Panc1 (cell line): ENCODE measurements around the gene ABCC10. TPM values are rescaled to one million over a fixed set of nuclear protein-coding genes. Genes with fewer than 3 reads are reported as not detected.

ENCODE experiments used
- ATAC-seq: fragments of 200-7000 bp; cut with Tn5 transposase; 2 replicates; pipeline ENCODE4 v1.9.1; 2020; ENCODE audit warnings: mild to moderate bottlenecking, moderate library complexity
- BruUV-seq: library from RNA; stranded (reverse); fragments of 400-500 nt; replicated peaks from 2 replicates; lab custom pipeline; 2021; lab: Mats Ljungman, UMichigan
- CTCF ChIA-PET: fragments of 300-600 bp; sonication (Branson Sonifier 250); formaldehyde crosslinking; loops from one replicate; lab custom pipeline; 2022; ENCODE audit warnings: antibody characterized with exemption; lab: Charles Lee
- POLR2A ChIA-PET: fragments of 300-600 bp; sonication (Branson Sonifier 250); formaldehyde crosslinking; loops from one replicate; lab custom pipeline; 2022; ENCODE audit warnings: antibody characterized with exemption; lab: Charles Lee
- DNase-seq: peaks from one replicate; pipeline ENCODE4 v3.0.0-alpha.2; 2010; ENCODE audit warnings: low read depth, low spot score
- H3K27ac ChIP-seq: 2 replicates; pipeline ENCODE4 v1.5.1; 2011; ENCODE audit warnings: mild to moderate bottlenecking, low read length, inconsistent platforms
- H3K27me3 ChIP-seq: fragments of 200-500 bp; sonication (Bioruptor generic); 2 replicates; pipeline ENCODE4 v1.6.0; 2014; ENCODE audit warnings: low read length, inconsistent platforms; ENCODE audit not compliant: control insufficient read depth, insufficient read depth
- H3K36me3 ChIP-seq: fragments of 200-500 bp; sonication (Bioruptor generic); 2 replicates; pipeline ENCODE4 v1.5.1; 2014; ENCODE audit warnings: inconsistent platforms, mild to moderate bottlenecking, low read length, moderate library complexity; ENCODE audit not compliant: control insufficient read depth, insufficient read depth
- H3K4me1 ChIP-seq: 2 replicates; pipeline ENCODE4 v1.5.1; 2011; ENCODE audit warnings: inconsistent platforms, mild to moderate bottlenecking, low read length, moderate library complexity; ENCODE audit not compliant: control insufficient read depth, insufficient read depth
- H3K4me3 ChIP-seq, 2 experiments: 2 replicates each; pipeline ENCODE4 v1.5.1; 2011 to 2012; ENCODE audit warnings: low read depth in 2 of 2, low read length in 2 of 2, mild to moderate bottlenecking in 2 of 2, inconsistent platforms in 1 of 2, moderate library complexity in 1 of 2
- H3K9me3 ChIP-seq: fragments of 200-500 bp; sonication (Bioruptor generic); 2 replicates; pipeline ENCODE4 v1.5.1; 2014; ENCODE audit warnings: low read depth, mild to moderate bottlenecking, inconsistent platforms, low read length, moderate library complexity; ENCODE audit not compliant: control insufficient read depth, insufficient read depth
- CTCF ChIP-seq: fragments of 450-650 bp; IDR thresholded peaks from 2 replicates; pipeline ENCODE4 v1.5.1; 2017; ENCODE audit warnings: mild to moderate bottlenecking
- POLR2AphosphoS5 ChIP-seq: IDR thresholded peaks from 2 replicates; pipeline ENCODE4 v1.6.1; 2012; ENCODE audit warnings: mild to moderate bottlenecking, low read depth, low read length, moderate library complexity
- REST ChIP-seq, 2 experiments: IDR thresholded peaks; 2 replicates each; pipeline ENCODE4 v1.6.1; 2011 to 2012; ENCODE audit warnings: low read depth in 2 of 2, control low read depth in 1 of 2, low read length in 1 of 2, mild to moderate bottlenecking in 1 of 2, moderate library complexity in 1 of 2; ENCODE audit not compliant: insufficient read depth in 1 of 2
- SIN3A ChIP-seq: IDR thresholded peaks from 2 replicates; pipeline ENCODE4 v1.6.1; 2012; ENCODE audit warnings: low read depth, mild to moderate bottlenecking, low read length, moderate library complexity, borderline replicate concordance; ENCODE audit not compliant: insufficient read depth
- TCF7L2 ChIP-seq: IDR thresholded peaks from 2 replicates; pipeline ENCODE4 v1.6.1; 2011; ENCODE audit warnings: mild to moderate bottlenecking, low read depth, low read length, inconsistent platforms
- in situ Hi-C: cut with HindIII; loops from 2 replicates; pipeline ENCODE4 v1.10.0; 2016; ENCODE audit warnings: low sequenced_read_pairs, low pct_unique_long_range_greater_than_20kb
- intact Hi-C: fragments of 100-400 bp; cut with micrococcal nuclease; formaldehyde crosslinking; loops from one replicate; pipeline ENCODE4 v1.10.0; 2022; ENCODE audit not compliant: unreplicated experiment
- total RNA-seq: library from RNA; stranded (reverse); gene quantifications from one replicate; pipeline ENCODE4 v1.2.1, GENCODE V29; 2021; ENCODE audit not compliant: unreplicated experiment

ABCC10 gene
- total RNA-seq, 1 experiment from 2014 or later = 52.7 TPM

- CTCF ChIA-PET = interaction anchor here (0.6 to 0.8 kb wide), 5 partner anchors 17 to 47 kb away, joined by 3 to 6 read pairs (median 3); partner anchors contain the start of gene LRRC73
- Histone ChIP-seq H3K36me3 (no peaks in the 10 kb centered on the region), H3K27me3 (no peaks in the 10 kb centered on the region), H3K9me3 (no peaks in the 10 kb centered on the region), H3K27ac (peak overlapping the region; percentile 78), H3K4me3 (peak overlapping the region; percentile 62 to 74), H3K4me1 (peaks cover 13% of the 10 kb centered on the region)
- ATAC-seq = no peak
- POLR2A ChIA-PET = interaction anchor here (0.6 to 0.7 kb wide), 6 partner anchors 18 to 584 kb away, joined by 3 to 4 read pairs (median 3); partner anchors contain the start of gene LRRC73
- in situ Hi-C loops (no loop called here), intact Hi-C loops (no loop called here)
- no peak for TF ChIP-seq CTCF
- no peak for TF ChIP-seq SIN3A
- TF ChIP-seq REST (IDR thresholded peaks at IDR 0.05; ENCODE audit: insufficient read depth in 1 of 2, low read depth in 2 of 2, low read length in 1 of 2) = no peak
- TF ChIP-seq TCF7L2 = no peak
- TF ChIP-seq POLR2AphosphoS5 = no peak
- DNase-seq = no peak
- BruUV-seq = TSS peak; percentile 82
These were observed 50.6 kb downstream of the ABCC10 start for GRCh38 chr6:43478008-43478372.

- H3K4me1 ChIP-seq = peaks cover 13% of the 10 kb centered on the region
- peak overlapping the region; percentile 5; the same call in 1 of the 2 replicates for H3K27ac ChIP-seq
- no peaks in the 10 kb centered on the region for H3K27me3 ChIP-seq
- ATAC-seq (no peak), DNase-seq (no peak)
- in situ Hi-C loops = no loop called here
- H3K36me3 ChIP-seq = no peaks in the 10 kb centered on the region
- H3K9me3 ChIP-seq = no peaks in the 10 kb centered on the region
- ChIA-PET POLR2A (no interaction called here), CTCF (interaction anchor here (0.6 kb wide), 1 partner anchor 87 kb away, joined by 6 read pairs; no protein-coding TSS in a partner anchor)
- BruUV-seq = no TSS peak
- no peak overlapping the region for H3K4me3 ChIP-seq
- TF ChIP-seq POLR2AphosphoS5 (no peak), REST (IDR thresholded peaks at IDR 0.05; ENCODE audit: insufficient read depth in 1 of 2, low read depth in 2 of 2, low read length in 1 of 2) (no peak), TCF7L2 (no peak), CTCF (no peak), SIN3A (no peak)
- intact Hi-C loops = no loop called here
These were observed 53.7 kb downstream of the ABCC10 start for GRCh38 chr6:43481075-43481474.
